ENCODE results near the gene B4GALNT4. TPM values are rescaled to one million over a fixed set of nuclear protein-coding genes. Genes with fewer than 3 reads are reported as not detected.

B4GALNT4 gene
- total and polyA plus RNA-seq, 2 of the 8 experiments (the other 6 are each of a cell fraction or from before 2014, with no cell fraction given): 40.9 to 76.3 TPM

- Histone ChIP-seq H2BK15ac (ENCODE audit: low read length) (no peak overlapping the region), H3K36me3 (ENCODE audit: control insufficient read depth in 2 of 4, insufficient read depth in 4 of 4, low read length in 3 of 4) (no peaks in the 10 kb centered on the region), H2AFZ (ENCODE audit: low read length) (no peak overlapping the region), H2AK5ac (ENCODE audit: low read depth, low read length) (no peak overlapping the region), H3K9me3 (ENCODE audit: insufficient read depth in 2 of 2, low read depth in 1 of 2, low read length in 1 of 2) (peaks cover 14 to 19% of the 10 kb centered on the region in 2 experiments; a peak in 3 of 4 replicates), H3K14ac (ENCODE audit: insufficient read length) (no peak overlapping the region), H2BK120ac (replicated peaks; ENCODE audit: low read depth, low read length) (no peak overlapping the region), H3K27ac (ENCODE audit: low read depth, low read length) (no peak overlapping the region), H3K27me3 (replicated peaks in 1 of 4; ENCODE audit: control insufficient read depth in 3 of 4, extremely low read depth in 1 of 4, insufficient read depth in 3 of 4, low read length in 3 of 4) (peaks cover 0 to 5% (median 2%) of the 10 kb centered on the region in 4 experiments; a peak in 1 of 7 replicates), H3K23ac (ENCODE audit: insufficient read length) (no peak overlapping the region), H3K79me1 (ENCODE audit: low read depth, low read length) (no peaks in the 10 kb centered on the region), H3K56ac (replicated peaks; ENCODE audit: insufficient read length, low read depth, low read length) (no peak overlapping the region), H3K4me1 (replicated peaks in 1 of 4; ENCODE audit: control insufficient read depth in 3 of 4, insufficient read depth in 4 of 4, low read length in 3 of 4) (peaks cover 0 to 10% (median 5%) of the 10 kb centered on the region in 4 experiments; a peak in 6 of 7 replicates), H2BK5ac (ENCODE audit: low read depth, low read length) (no peak overlapping the region), H3K9ac (replicated peaks in 1 of 4; ENCODE audit: extremely low read depth in 1 of 4, low read depth in 3 of 4, low read length in 3 of 4) (no peak overlapping the region), H4K91ac (replicated peaks; ENCODE audit: insufficient read length, low read length) (no peak overlapping the region), H4K20me1 (replicated peaks in 1 of 2; ENCODE audit: control insufficient read depth in 1 of 2, insufficient read depth in 2 of 2, low read length in 2 of 2) (peaks cover 0 to 2% of the 10 kb centered on the region in 2 experiments), H3K4me3 (ENCODE audit: extremely low read depth in 1 of 4, insufficient read depth in 2 of 4, low read depth in 3 of 4, low read length in 4 of 4) (no peak overlapping the region), H3K4me2 (ENCODE audit: insufficient read depth in 1 of 2, low read depth in 2 of 2, low read length in 2 of 2) (no peak overlapping the region), H2BK12ac (ENCODE audit: low read depth, low read length) (no peak overlapping the region), H4K5ac (ENCODE audit: insufficient read length, low read depth, low read length) (no peak overlapping the region), H3K79me2 (ENCODE audit: control insufficient read depth in 1 of 2, insufficient read depth in 2 of 2, low read length in 2 of 2) (no peaks in the 10 kb centered on the region; a peak in 1 of 4 replicates), H3K23me2 (ENCODE audit: low read depth, low read length) (peaks cover 3% of the 10 kb centered on the region; the same call in 1 of the 2 replicates), H2BK20ac (ENCODE audit: low read length) (no peak overlapping the region), H3K4ac (replicated peaks; ENCODE audit: insufficient read length, low read depth, low read length) (no peak overlapping the region), H3K18ac (ENCODE audit: extremely low read depth, low read length) (no peak overlapping the region; the same call in 1 of the 2 replicates), H4K8ac (ENCODE audit: extremely low read depth, insufficient read depth, low read length) (no peak overlapping the region; the same call in 1 of the 2 replicates)
- no peak for DNase-seq (ENCODE audit: low read depth in 1 of 2, low spot score in 2 of 2)
- TF ChIP-seq SP1 (IDR thresholded peaks at IDR 0.05; ENCODE audit: low read depth, low read length) (no peak), RNF2 (IDR thresholded peaks at IDR 0.05; ENCODE audit: borderline replicate concordance, low read depth, low read length, missing control alignments, poor library complexity, severe bottlenecking) (no peak), CHD1 (IDR thresholded peaks at IDR 0.05; ENCODE audit: low read depth, low read length) (no peak), GTF2F1 (IDR thresholded peaks at IDR 0.05; ENCODE audit: borderline replicate concordance, low read depth, low read length) (no peak), SP2 (IDR thresholded peaks at IDR 0.05; ENCODE audit: low read length) (no peak), MAFK (IDR thresholded peaks at IDR 0.05; ENCODE audit: low read depth, low read length) (no peak), RXRA (IDR thresholded peaks at IDR 0.05; ENCODE audit: insufficient read depth, low read depth, low read length) (no peak), CTBP2 (IDR thresholded peaks at IDR 0.05; ENCODE audit: borderline replicate concordance, insufficient read depth, insufficient read length, low read length) (no peak), NRF1 (IDR thresholded peaks at IDR 0.05; ENCODE audit: low read depth, low read length) (no peak), RBBP5 (IDR thresholded peaks at IDR 0.05; ENCODE audit: borderline replicate concordance, low read depth, low read length) (no peak), TEAD4 (IDR thresholded peaks at IDR 0.05; ENCODE audit: low read depth, low read length) (no peak), BCL11A (IDR thresholded peaks at IDR 0.05; ENCODE audit: low read depth in 2 of 2, low read length in 2 of 2) (no peak)
- POLR2A ChIA-PET (ENCODE audit: partially characterized antibody): interaction anchor here (0.9 to 1.6 kb wide), 5 partner anchors 25 to 151 kb away, joined by 3 to 5 read pairs (median 3); no protein-coding TSS in a partner anchor
- CTCF ChIA-PET (ENCODE audit: partially characterized antibody): interaction anchor here (0.7 to 13.4 kb wide), 24 partner anchors 10 to 153 kb away, joined by 3 to 212 read pairs (median 8); partner anchors contain the start of genes PSMD13 and PTDSS2
- no peak for FAIRE-seq
- WGBS, 2 experiments (ENCODE audit: extremely low coverage in 1 of 2, insufficient coverage in 1 of 2, insufficient read length in 1 of 2, insufficient replicate concordance in 2 of 2, low coverage in 1 of 2, low lambda C conversion rate in 2 of 2, missing lambda C conversion rate in 1 of 2): 91% methylated on average over 22 of the region's 22 CpGs; no CpG with 5 or more reads in 1 of the 2 experiments
Observed at GRCh38 chr11:364991-365725, 4.1 kb upstream of the B4GALNT4 start.

Data from H1 (cell line).